GM12878 (cell line): ENCODE data around the gene IL17RB. TPM values are rescaled to one million over a fixed set of nuclear protein-coding genes. Genes with fewer than 3 reads are reported as not detected.

Experiments
- ATAC-seq: fragments of 200-7000 bp; cut with Tn5 transposase; 3 replicates; pipeline ENCODE4 v1.9.1; 2020; ENCODE audit warnings: mild to moderate bottlenecking, moderate library complexity
- BruUV-seq: library from RNA; stranded (reverse); fragments of 400-500 nt; replicated peaks from 2 replicates; lab custom pipeline; 2021; lab: Mats Ljungman, UMichigan
- CTCF ChIA-PET: fragments of 300-600 bp; sonication (Branson Sonifier 250); formaldehyde crosslinking; extraction: SDS; loops from one replicate; lab custom pipeline; 2021; ENCODE audit warnings: inconsistent platforms; lab: Yijun Ruan, JAX
- POLR2A ChIA-PET: fragments of 350-600 bp; formaldehyde crosslinking; extraction: SDS; loops from one replicate; lab custom pipeline; 2021; ENCODE audit warnings: inconsistent platforms; lab: Charles Lee
- RAD21 ChIA-PET: fragments of 300-600 bp; sonication (Branson Sonifier 250); formaldehyde crosslinking; loops from one replicate; lab custom pipeline; 2023; ENCODE audit warnings: antibody characterized with exemption; ENCODE audit not compliant: unreplicated experiment; lab: Charles Lee
- SMC1A ChIA-PET: fragments of 300-600 bp; sonication (Branson Sonifier 250); formaldehyde crosslinking; loops from one replicate; lab custom pipeline; 2023; ENCODE audit not compliant: unreplicated experiment, uncharacterized antibody; lab: Charles Lee
- DNase-seq: peaks from one replicate; pipeline ENCODE4 v3.0.0-alpha.2; 2011; ENCODE audit warnings: low read depth, low spot score
- FAIRE-seq: peaks from 3 replicates; lab custom pipeline; 2011; peaks lifted over from hg19 to GRCh38; lab: Jason Lieb, UNC
- H2AFZ ChIP-seq: 2 replicates; pipeline ENCODE4 v1.6.0; 2011; ENCODE audit warnings: low read depth, low read length, control low read depth; ENCODE audit not compliant: control insufficient read depth
- H3K27ac ChIP-seq: 2 replicates; pipeline ENCODE4 v1.5.1; 2011; ENCODE audit warnings: control low read depth; ENCODE audit not compliant: control insufficient read depth, insufficient read depth
- H3K27me3 ChIP-seq, 2 experiments: replicated peaks in 1 of 2; 2 replicates each; pipeline versions ENCODE4 v1.6.0 to v1.6.1; 2011; ENCODE audit warnings: low read length in 1 of 2; ENCODE audit not compliant: control insufficient read depth in 2 of 2, insufficient read depth in 2 of 2
- H3K36me3 ChIP-seq, 2 experiments: 2 replicates each; pipeline ENCODE4 v1.5.1; 2011; ENCODE audit warnings: low read length in 1 of 2; ENCODE audit not compliant: control insufficient read depth in 2 of 2, insufficient read depth in 2 of 2
- H3K4me1 ChIP-seq: 2 replicates; pipeline ENCODE4 v1.6.1; 2011; ENCODE audit warnings: mild to moderate bottlenecking, low read length, moderate library complexity, mixed read lengths; ENCODE audit not compliant: control insufficient read depth, insufficient read depth
- H3K4me2 ChIP-seq: 2 replicates; pipeline ENCODE4 v1.6.0; 2011; ENCODE audit warnings: control low read depth; ENCODE audit not compliant: control insufficient read depth, insufficient read depth
- H3K4me3 ChIP-seq: fragments of 200-600 bp; sonication (generic); 2 replicates; pipeline ENCODE4 v1.5.1; 2016
- H3K79me2 ChIP-seq: 2 replicates; pipeline ENCODE4 v1.6.0; 2011; ENCODE audit warnings: low read length; ENCODE audit not compliant: control insufficient read depth, insufficient read depth
- H3K9ac ChIP-seq: 2 replicates; pipeline ENCODE4 v1.8.0; 2011; ENCODE audit warnings: low read length, control low read depth, mixed read lengths; ENCODE audit not compliant: control insufficient read depth, insufficient read depth
- H3K9me3 ChIP-seq: replicated peaks from 3 replicates; pipeline ENCODE4 v1.5.1; 2011; ENCODE audit warnings: mild to moderate bottlenecking, low read length; ENCODE audit not compliant: control insufficient read depth, insufficient read depth
- H4K20me1 ChIP-seq: 2 replicates; pipeline ENCODE4 v1.6.0; 2011; ENCODE audit not compliant: control insufficient read depth, insufficient read depth
- BACH1 ChIP-seq: fragments of 450-650 bp; IDR thresholded peaks from 2 replicates; pipeline ENCODE4 v1.6.1; 2017; ENCODE audit warnings: mild to moderate bottlenecking, borderline replicate concordance
- BRCA1 ChIP-seq: IDR thresholded peaks from 2 replicates; pipeline ENCODE4 v1.6.1; 2011; ENCODE audit warnings: low read depth, low read length, improper control_type of control experiment
- GABPA ChIP-seq: IDR thresholded peaks from 2 replicates; pipeline ENCODE4 v1.6.1; 2014; ENCODE audit warnings: antibody characterized with exemption, low read depth, mild to moderate bottlenecking, inconsistent platforms
- MYC ChIP-seq: IDR thresholded peaks from 2 replicates; pipeline ENCODE4 v1.6.1; 2011; ENCODE audit warnings: mild to moderate bottlenecking, low read length, moderate library complexity, inconsistent platforms; ENCODE audit not compliant: insufficient read depth, insufficient replicate concordance, insufficient read length, severe bottlenecking
- PAX5 ChIP-seq: IDR thresholded peaks from 2 replicates; pipeline ENCODE4 v1.6.1; 2011; ENCODE audit warnings: low read depth, low read length, borderline replicate concordance
- POLR2AphosphoS2 ChIP-seq: IDR thresholded peaks from 2 replicates; pipeline ENCODE4 v1.6.1; 2011; ENCODE audit warnings: low read depth, mild to moderate bottlenecking, low read length, improper control_type of control experiment, moderate library complexity
- RAD21 ChIP-seq: IDR thresholded peaks from 2 replicates; pipeline ENCODE4 v1.6.1; 2011; ENCODE audit warnings: mild to moderate bottlenecking, low read depth, low read length, moderate library complexity; ENCODE audit not compliant: insufficient read depth
- RFX5 ChIP-seq: IDR thresholded peaks from 2 replicates; pipeline ENCODE4 v1.6.1; 2011; ENCODE audit warnings: low read depth, low read length, improper control_type of control experiment
- TCF3 ChIP-seq: IDR thresholded peaks from 2 replicates; pipeline ENCODE4 v1.6.1; 2012; ENCODE audit warnings: low read depth, mild to moderate bottlenecking, low read length, borderline replicate concordance; ENCODE audit not compliant: insufficient read depth
- WGBS: methylation state at CpG from one replicate; pipeline ENCODE4 v1.1.6; 2016; ENCODE audit warnings: low lambda C conversion rate; ENCODE audit not compliant: insufficient replicate concordance, insufficient coverage; ENCODE audit errors: missing lambda C conversion rate; 5-methylcytosine and 5-hydroxymethylcytosine counted together
- in situ Hi-C: fragments of 300-500 bp; cut with MboI; formaldehyde crosslinking; loops from 9 replicates; pipeline ENCODE4 v1.14.3; 2018; ENCODE audit warnings: mixed read lengths
- intact Hi-C: fragments of 100-400 bp; cut with micrococcal nuclease; formaldehyde crosslinking; loops from one replicate; pipeline ENCODE4 v1.14.2; 2022; ENCODE audit not compliant: unreplicated experiment
- polyA plus RNA-seq, 11 experiments: library from polyadenylated mRNA; depleted of rRNA in 4 of 11; unstranded in 6 of 11; stranded (reverse) in 5 of 11; fragments of >200 nt; fragmentation: Nextera tagmentation in 4 of 11; fragmentation: Illumina TruSeq in 1 of 11; extraction: Ambion mirVana in 4 of 11; extraction: Trizol in 1 of 11; gene quantifications; 1 replicate in 1 of 11; 2 replicates in 10 of 11; pipeline versions ENCODE4 v1.2.1 to v1.2.3, GENCODE V29; 2011 to 2016; ENCODE audit warnings: inconsistent platforms in 2 of 11, missing spikeins in 2 of 11, low read depth in 1 of 11
- total RNA-seq, 4 experiments: library from RNA; depleted of rRNA in 3 of 4; stranded (reverse); fragments of >200 nt in 3 of 4; fragmentation: Illumina TruSeq in 1 of 4; extraction: Trizol in 1 of 4; gene quantifications; 2 replicates each; pipeline versions ENCODE4 v1.2.1 to v1.2.3, GENCODE V29; 2013 to 2021
- TF ChIP-seq, protein P1 (sequence below): fragments of 450-650 bp; IDR thresholded peaks from 2 replicates; pipeline ENCODE4 v1.6.1; 2017; ENCODE audit warnings: mild to moderate bottlenecking
- TF ChIP-seq, protein P2 (sequence below): fragments of 450-650 bp; conservative IDR thresholded peaks from 2 replicates; pipeline ENCODE4 v1.6.1; 2017; ENCODE audit warnings: mild to moderate bottlenecking, moderate library complexity
- TF ChIP-seq, protein P3 (sequence below): fragments of 450-650 bp; IDR thresholded peaks from 2 replicates; pipeline ENCODE4 v1.6.1; 2017; ENCODE audit warnings: mild to moderate bottlenecking, moderate library complexity
- TF ChIP-seq, protein P4 (sequence below): IDR thresholded peaks from 2 replicates; pipeline ENCODE4 v1.6.1; 2012; ENCODE audit warnings: low read depth, low read length, improper control_type of control experiment
- TF ChIP-seq, protein P5 (sequence below): fragments of 450-650 bp; IDR thresholded peaks from 2 replicates; pipeline ENCODE4 v1.6.1; 2018; ENCODE audit warnings: borderline replicate concordance, mild to moderate bottlenecking; ENCODE audit not compliant: partially characterized antibody

Gene IL17RB
- total and polyA plus RNA-seq, 10 of the 15 experiments (the other 5 are each of a cell fraction or from before 2014, with no cell fraction given) = 1.9 to 17.2 (median 2.9) TPM

DNA sequence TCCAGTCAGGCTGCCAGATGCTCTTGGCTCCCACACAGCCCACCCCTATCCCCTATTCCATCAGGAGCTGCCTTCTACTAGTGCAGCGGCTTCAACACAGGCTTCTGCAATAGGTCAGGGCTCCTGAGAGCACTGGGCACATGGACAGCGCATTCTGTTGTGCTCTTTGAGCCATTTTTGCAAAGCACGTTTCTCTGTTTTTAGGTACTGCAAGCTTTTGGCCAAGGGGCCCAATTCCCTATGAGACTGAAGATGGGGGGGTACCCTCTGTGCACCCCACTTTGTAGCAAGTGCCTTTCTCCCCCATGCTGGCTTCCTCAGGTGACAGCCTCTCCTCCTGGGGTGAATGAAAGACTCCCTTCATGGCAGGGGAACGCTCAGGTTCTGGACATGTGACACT is 31.3 kb upstream of the IL17RB start:
- Histone ChIP-seq H3K9ac (no peak overlapping the region), H3K9me3 (no peaks in the 10 kb centered on the region), H3K4me3 (no peak overlapping the region), H2AFZ (no peak overlapping the region), H3K79me2 (no peaks in the 10 kb centered on the region), H3K27me3 (no peaks in the 10 kb centered on the region), H3K27ac (no peak overlapping the region), H3K4me2 (no peak overlapping the region), H3K4me1 (no peaks in the 10 kb centered on the region), H3K36me3 (peaks cover 4% of the 10 kb centered on the region in 2 experiments; a peak in 3 of 4 replicates), H4K20me1 (no peaks in the 10 kb centered on the region)
- DNase-seq (no peak), ATAC-seq (no peak), FAIRE-seq (no peak)
- 57% methylated on average over 4 of the region's 4 CpGs for WGBS
- POLR2A ChIA-PET = no interaction called here
- CTCF ChIA-PET = no interaction called here
- TF ChIP-seq, protein P1, sequence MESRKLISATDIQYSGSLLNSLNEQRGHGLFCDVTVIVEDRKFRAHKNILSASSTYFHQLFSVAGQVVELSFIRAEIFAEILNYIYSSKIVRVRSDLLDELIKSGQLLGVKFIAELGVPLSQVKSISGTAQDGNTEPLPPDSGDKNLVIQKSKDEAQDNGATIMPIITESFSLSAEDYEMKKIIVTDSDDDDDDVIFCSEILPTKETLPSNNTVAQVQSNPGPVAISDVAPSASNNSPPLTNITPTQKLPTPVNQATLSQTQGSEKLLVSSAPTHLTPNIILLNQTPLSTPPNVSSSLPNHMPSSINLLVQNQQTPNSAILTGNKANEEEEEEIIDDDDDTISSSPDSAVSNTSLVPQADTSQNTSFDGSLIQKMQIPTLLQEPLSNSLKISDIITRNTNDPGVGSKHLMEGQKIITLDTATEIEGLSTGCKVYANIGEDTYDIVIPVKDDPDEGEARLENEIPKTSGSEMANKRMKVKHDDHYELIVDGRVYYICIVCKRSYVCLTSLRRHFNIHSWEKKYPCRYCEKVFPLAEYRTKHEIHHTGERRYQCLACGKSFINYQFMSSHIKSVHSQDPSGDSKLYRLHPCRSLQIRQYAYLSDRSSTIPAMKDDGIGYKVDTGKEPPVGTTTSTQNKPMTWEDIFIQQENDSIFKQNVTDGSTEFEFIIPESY = no peak
- TF ChIP-seq BRCA1 (no peak), BACH1 (no peak), GABPA (no peak), PAX5 (no peak), RAD21 (no peak), POLR2AphosphoS2 (no peak), TCF3 (no peak), MYC (no peak), RFX5 (no peak)
- TF ChIP-seq, protein P2, sequence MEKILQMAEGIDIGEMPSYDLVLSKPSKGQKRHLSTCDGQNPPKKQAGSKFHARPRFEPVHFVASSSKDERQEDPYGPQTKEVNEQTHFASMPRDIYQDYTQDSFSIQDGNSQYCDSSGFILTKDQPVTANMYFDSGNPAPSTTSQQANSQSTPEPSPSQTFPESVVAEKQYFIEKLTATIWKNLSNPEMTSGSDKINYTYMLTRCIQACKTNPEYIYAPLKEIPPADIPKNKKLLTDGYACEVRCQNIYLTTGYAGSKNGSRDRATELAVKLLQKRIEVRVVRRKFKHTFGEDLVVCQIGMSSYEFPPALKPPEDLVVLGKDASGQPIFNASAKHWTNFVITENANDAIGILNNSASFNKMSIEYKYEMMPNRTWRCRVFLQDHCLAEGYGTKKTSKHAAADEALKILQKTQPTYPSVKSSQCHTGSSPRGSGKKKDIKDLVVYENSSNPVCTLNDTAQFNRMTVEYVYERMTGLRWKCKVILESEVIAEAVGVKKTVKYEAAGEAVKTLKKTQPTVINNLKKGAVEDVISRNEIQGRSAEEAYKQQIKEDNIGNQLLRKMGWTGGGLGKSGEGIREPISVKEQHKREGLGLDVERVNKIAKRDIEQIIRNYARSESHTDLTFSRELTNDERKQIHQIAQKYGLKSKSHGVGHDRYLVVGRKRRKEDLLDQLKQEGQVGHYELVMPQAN = no peak
- TF ChIP-seq, protein P3, sequence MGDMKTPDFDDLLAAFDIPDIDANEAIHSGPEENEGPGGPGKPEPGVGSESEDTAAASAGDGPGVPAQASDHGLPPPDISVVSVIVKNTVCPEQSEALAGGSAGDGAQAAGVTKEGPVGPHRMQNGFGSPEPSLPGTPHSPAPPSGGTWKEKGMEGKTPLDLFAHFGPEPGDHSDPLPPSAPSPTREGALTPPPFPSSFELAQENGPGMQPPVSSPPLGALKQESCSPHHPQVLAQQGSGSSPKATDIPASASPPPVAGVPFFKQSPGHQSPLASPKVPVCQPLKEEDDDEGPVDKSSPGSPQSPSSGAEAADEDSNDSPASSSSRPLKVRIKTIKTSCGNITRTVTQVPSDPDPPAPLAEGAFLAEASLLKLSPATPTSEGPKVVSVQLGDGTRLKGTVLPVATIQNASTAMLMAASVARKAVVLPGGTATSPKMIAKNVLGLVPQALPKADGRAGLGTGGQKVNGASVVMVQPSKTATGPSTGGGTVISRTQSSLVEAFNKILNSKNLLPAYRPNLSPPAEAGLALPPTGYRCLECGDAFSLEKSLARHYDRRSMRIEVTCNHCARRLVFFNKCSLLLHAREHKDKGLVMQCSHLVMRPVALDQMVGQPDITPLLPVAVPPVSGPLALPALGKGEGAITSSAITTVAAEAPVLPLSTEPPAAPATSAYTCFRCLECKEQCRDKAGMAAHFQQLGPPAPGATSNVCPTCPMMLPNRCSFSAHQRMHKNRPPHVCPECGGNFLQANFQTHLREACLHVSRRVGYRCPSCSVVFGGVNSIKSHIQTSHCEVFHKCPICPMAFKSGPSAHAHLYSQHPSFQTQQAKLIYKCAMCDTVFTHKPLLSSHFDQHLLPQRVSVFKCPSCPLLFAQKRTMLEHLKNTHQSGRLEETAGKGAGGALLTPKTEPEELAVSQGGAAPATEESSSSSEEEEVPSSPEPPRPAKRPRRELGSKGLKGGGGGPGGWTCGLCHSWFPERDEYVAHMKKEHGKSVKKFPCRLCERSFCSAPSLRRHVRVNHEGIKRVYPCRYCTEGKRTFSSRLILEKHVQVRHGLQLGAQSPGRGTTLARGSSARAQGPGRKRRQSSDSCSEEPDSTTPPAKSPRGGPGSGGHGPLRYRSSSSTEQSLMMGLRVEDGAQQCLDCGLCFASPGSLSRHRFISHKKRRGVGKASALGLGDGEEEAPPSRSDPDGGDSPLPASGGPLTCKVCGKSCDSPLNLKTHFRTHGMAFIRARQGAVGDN = no peak
- TF ChIP-seq, protein P4, sequence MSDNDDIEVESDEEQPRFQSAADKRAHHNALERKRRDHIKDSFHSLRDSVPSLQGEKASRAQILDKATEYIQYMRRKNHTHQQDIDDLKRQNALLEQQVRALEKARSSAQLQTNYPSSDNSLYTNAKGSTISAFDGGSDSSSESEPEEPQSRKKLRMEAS = no peak
- TF ChIP-seq, protein P5, sequence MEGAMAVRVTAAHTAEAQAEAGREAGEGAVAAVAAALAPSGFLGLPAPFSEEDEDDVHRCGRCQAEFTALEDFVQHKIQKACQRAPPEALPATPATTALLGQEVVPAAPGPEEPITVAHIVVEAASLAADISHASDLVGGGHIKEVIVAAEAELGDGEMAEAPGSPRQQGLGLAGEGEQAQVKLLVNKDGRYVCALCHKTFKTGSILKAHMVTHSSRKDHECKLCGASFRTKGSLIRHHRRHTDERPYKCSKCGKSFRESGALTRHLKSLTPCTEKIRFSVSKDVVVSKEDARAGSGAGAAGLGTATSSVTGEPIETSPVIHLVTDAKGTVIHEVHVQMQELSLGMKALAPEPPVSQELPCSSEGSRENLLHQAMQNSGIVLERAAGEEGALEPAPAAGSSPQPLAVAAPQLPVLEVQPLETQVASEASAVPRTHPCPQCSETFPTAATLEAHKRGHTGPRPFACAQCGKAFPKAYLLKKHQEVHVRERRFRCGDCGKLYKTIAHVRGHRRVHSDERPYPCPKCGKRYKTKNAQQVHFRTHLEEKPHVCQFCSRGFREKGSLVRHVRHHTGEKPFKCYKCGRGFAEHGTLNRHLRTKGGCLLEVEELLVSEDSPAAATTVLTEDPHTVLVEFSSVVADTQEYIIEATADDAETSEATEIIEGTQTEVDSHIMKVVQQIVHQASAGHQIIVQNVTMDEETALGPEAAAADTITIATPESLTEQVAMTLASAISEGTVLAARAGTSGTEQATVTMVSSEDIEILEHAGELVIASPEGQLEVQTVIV = no peak
- intact Hi-C loops (no loop called here), in situ Hi-C loops (no loop called here)
- no TSS peak for BruUV-seq
- SMC1A ChIA-PET = no interaction called here
- RAD21 ChIA-PET = no interaction called here
